Fibroblast of lung (primary cell): ENCODE results near the gene MAGI2. TPM values are rescaled to one million over a fixed set of nuclear protein-coding genes. Genes with fewer than 3 reads are reported as not detected.
A peak's percentile ranks its signal among the peaks of the same experiment; 100 is the strongest.

Source experiments
- DNase-seq, 2 donors: peaks; one replicate each; pipeline versions ENCODE4 v3.0.0 to v3.0.0-alpha.2; 2010; ENCODE audit warnings: low read depth in 2 of 2
- H2AFZ ChIP-seq: 2 replicates; pipeline ENCODE4 v1.5.1; 2012; ENCODE audit warnings: low read length, control low read depth, inconsistent platforms
- H3K27ac ChIP-seq: 2 replicates; pipeline ENCODE4 v1.5.1; 2011; ENCODE audit warnings: low read length, control low read depth; ENCODE audit not compliant: insufficient read depth
- H3K27me3 ChIP-seq: 2 replicates; pipeline ENCODE4 v1.5.1; 2011; ENCODE audit warnings: mild to moderate bottlenecking, low read length; ENCODE audit not compliant: control insufficient read depth, insufficient read depth
- H3K36me3 ChIP-seq: 2 replicates; pipeline ENCODE4 v1.5.1; 2011; ENCODE audit warnings: low read length; ENCODE audit not compliant: control insufficient read depth, insufficient read depth
- H3K4me1 ChIP-seq: 2 replicates; pipeline ENCODE4 v1.5.1; 2011; ENCODE audit warnings: low read length; ENCODE audit not compliant: control insufficient read depth, insufficient read depth; ENCODE audit errors: extremely low read depth
- H3K4me2 ChIP-seq: 2 replicates; pipeline ENCODE4 v1.5.1; 2011; ENCODE audit warnings: low read length, control low read depth; ENCODE audit not compliant: insufficient read depth; ENCODE audit errors: extremely low read depth
- H3K4me3 ChIP-seq, 4 experiments: fragments of 200-600 bp in 1 of 4; sonication (generic) in 1 of 4; replicated peaks in 1 of 4; 2 replicates each; pipeline ENCODE4 v1.5.1; 2011 to 2016; ENCODE audit warnings: low read length in 4 of 4, low read depth in 3 of 4, mild to moderate bottlenecking in 3 of 4, control low read depth in 2 of 4, inconsistent platforms in 1 of 4, mixed read lengths in 1 of 4; ENCODE audit not compliant: insufficient read depth in 1 of 4; ENCODE audit errors: control extremely low read depth in 1 of 4
- H3K79me2 ChIP-seq: 2 replicates; pipeline ENCODE4 v1.5.1; 2012; ENCODE audit warnings: mild to moderate bottlenecking, low read length, inconsistent platforms; ENCODE audit not compliant: control insufficient read depth, insufficient read depth
- H3K9ac ChIP-seq: 2 replicates; pipeline ENCODE4 v1.5.1; 2011; ENCODE audit warnings: mild to moderate bottlenecking, low read length, control low read depth; ENCODE audit not compliant: insufficient read depth
- H3K9me3 ChIP-seq: 2 replicates; pipeline ENCODE4 v1.5.1; 2012; ENCODE audit warnings: low read depth, low read length; ENCODE audit not compliant: control insufficient read depth, insufficient read depth
- H4K20me1 ChIP-seq: 2 replicates; pipeline ENCODE4 v1.5.1; 2011; ENCODE audit warnings: low read length; ENCODE audit not compliant: control insufficient read depth, insufficient read depth; ENCODE audit errors: extremely low read depth
- EZH2 ChIP-seq: IDR thresholded peaks from 2 replicates; pipeline ENCODE4 v1.5.1; 2012; ENCODE audit warnings: low read length, control low read depth, mild to moderate bottlenecking; ENCODE audit errors: missing control alignments
- polyA plus RNA-seq, 2 donors: library from polyadenylated mRNA; depleted of rRNA in 1 of 2; stranded (reverse) in 1 of 2; unstranded in 1 of 2; fragments of >200 nt; gene quantifications; 2 replicates each; pipeline ENCODE4 v1.2.1, GENCODE V29; 2011 to 2012; ENCODE audit warnings: missing spikeins in 1 of 2
- total RNA-seq: library from RNA; depleted of rRNA; stranded (reverse); fragments of >200 nt; gene quantifications from 2 replicates; pipeline ENCODE4 v1.2.1, GENCODE V29; 2014
- TF ChIP-seq, protein P1 (sequence below), 2 donors: IDR thresholded peaks in 1 of 2; conservative IDR thresholded peaks in 1 of 2; 1 replicate in 1 of 2; 2 replicates in 1 of 2; pipeline ENCODE4 v1.5.1; 2011 to 2012; ENCODE audit warnings: low read length in 2 of 2, control low read depth in 1 of 2, inconsistent platforms in 1 of 2, low read depth in 1 of 2, mild to moderate bottlenecking in 1 of 2

MAGI2 gene
- total and polyA plus RNA-seq, 2 donors (not counting 1 experiment from before 2014, with no cell fraction given), result 1.8 to 17.0 TPM

DNA sequence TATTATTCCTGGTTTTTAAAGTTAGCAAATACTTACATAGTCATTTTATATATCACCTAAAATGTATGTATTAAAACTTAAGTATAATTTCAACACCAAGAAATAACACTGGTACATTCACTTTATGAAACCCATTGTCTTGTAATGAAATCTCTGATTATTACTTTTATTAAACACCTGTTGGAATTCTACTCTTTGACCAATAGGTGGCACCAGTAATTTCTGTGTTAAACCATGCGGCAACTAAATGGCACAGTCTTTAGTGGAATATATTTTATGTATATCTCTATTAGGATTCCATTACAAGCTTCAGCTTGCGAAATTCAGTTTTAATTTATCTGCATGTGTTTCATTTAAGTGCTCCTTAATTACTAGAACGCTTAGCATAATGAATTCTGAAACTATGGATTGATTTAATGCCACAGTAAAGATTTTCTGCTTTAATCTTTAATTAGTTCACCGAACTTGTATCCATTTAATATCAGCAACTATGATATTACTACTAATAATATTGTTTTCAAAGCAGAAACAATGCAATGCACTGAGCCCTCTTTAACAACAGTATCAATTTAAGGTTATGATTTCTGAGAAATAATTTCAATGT lies 181.3 kb downstream of the MAGI2 start:
- Histone ChIP-seq H2AFZ (no peak overlapping the region), H3K27ac (no peak overlapping the region), H3K4me3 (no peak overlapping the region), H3K9ac (no peak overlapping the region), H3K27me3 (no peaks in the 10 kb centered on the region), H3K36me3 (no peaks in the 10 kb centered on the region), H4K20me1 (no peaks in the 10 kb centered on the region), H3K9me3 (no peaks in the 10 kb centered on the region), H3K79me2 (no peaks in the 10 kb centered on the region), H3K4me1 (no peaks in the 10 kb centered on the region), H3K4me2 (no peak overlapping the region)
- peak; percentile 34 to 74 for DNase-seq
- no peak for TF ChIP-seq EZH2
- TF ChIP-seq, protein P1, sequence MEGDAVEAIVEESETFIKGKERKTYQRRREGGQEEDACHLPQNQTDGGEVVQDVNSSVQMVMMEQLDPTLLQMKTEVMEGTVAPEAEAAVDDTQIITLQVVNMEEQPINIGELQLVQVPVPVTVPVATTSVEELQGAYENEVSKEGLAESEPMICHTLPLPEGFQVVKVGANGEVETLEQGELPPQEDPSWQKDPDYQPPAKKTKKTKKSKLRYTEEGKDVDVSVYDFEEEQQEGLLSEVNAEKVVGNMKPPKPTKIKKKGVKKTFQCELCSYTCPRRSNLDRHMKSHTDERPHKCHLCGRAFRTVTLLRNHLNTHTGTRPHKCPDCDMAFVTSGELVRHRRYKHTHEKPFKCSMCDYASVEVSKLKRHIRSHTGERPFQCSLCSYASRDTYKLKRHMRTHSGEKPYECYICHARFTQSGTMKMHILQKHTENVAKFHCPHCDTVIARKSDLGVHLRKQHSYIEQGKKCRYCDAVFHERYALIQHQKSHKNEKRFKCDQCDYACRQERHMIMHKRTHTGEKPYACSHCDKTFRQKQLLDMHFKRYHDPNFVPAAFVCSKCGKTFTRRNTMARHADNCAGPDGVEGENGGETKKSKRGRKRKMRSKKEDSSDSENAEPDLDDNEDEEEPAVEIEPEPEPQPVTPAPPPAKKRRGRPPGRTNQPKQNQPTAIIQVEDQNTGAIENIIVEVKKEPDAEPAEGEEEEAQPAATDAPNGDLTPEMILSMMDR (conservative IDR thresholded peaks at IDR 0.05 in 1 of 2, IDR thresholded peaks at IDR 0.05 in 1 of 2; ENCODE audit: low read depth in 1 of 2, low read length in 2 of 2), result peak; percentile 38 to 60

DNA sequence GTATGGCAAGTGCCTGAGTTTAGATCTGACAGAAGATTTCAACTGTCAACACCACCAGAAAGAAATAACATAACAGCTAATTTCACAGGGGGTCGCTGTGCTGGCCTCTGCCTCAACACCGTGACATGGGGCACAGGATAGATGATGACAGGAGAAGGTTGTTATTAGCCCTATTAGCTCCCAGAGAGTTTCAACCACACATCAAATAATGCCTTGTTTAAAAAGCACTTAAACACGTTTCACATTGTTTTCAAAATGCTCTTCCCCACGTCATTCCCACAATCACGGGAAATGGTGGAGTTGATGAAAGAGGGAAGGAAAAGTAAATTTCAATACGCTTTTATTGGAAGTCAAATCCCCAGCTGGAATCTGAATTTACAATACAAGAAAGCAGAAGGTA lies 184.7 kb downstream of the MAGI2 start:
- no peaks in the 10 kb centered on the region for H4K20me1 ChIP-seq
- no peaks in the 10 kb centered on the region for H3K79me2 ChIP-seq
- H3K27me3 ChIP-seq, result no peaks in the 10 kb centered on the region
- peak overlapping the region; percentile 19 for H2AFZ ChIP-seq
- H3K4me1 ChIP-seq, result no peaks in the 10 kb centered on the region
- no peak for DNase-seq
- no peak overlapping the region for H3K4me2 ChIP-seq
- TF ChIP-seq, protein P1 (conservative IDR thresholded peaks at IDR 0.05 in 1 of 2, IDR thresholded peaks at IDR 0.05 in 1 of 2; ENCODE audit: low read depth in 1 of 2, low read length in 2 of 2), result no peak
- TF ChIP-seq EZH2, result no peak
- no peak overlapping the region for H3K4me3 ChIP-seq
- H3K27ac ChIP-seq, result no peak overlapping the region
- no peaks in the 10 kb centered on the region for H3K36me3 ChIP-seq
- H3K9ac ChIP-seq, result no peak overlapping the region
- H3K9me3 ChIP-seq, result no peaks in the 10 kb centered on the region

DNA sequence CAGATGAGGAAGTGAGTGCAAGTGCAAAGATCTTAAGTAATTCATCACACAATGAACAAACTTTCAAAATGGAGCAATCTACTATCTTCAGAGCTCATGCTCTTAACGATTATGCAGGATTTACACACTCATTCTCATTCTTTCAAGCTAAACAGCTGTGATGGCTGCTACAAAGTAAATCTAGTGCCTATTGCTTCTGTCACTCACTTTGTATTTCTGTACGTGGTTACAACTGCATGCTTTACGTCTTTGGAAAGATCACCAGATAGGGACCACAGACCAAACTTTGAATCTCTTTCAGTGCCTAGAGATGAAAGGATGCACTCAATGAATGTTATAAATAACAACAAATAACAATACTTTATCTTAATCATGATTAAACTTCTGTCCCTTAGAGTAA lies 194.6 kb downstream of the MAGI2 start:
- Histone ChIP-seq H3K79me2 (no peaks in the 10 kb centered on the region), H3K9me3 (no peaks in the 10 kb centered on the region), H3K4me3 (no peak overlapping the region), H3K36me3 (no peaks in the 10 kb centered on the region), H3K27me3 (no peaks in the 10 kb centered on the region), H4K20me1 (no peaks in the 10 kb centered on the region), H3K9ac (no peak overlapping the region), H2AFZ (no peak overlapping the region), H3K4me2 (no peak overlapping the region), H3K4me1 (no peaks in the 10 kb centered on the region), H3K27ac (no peak overlapping the region)
- DNase-seq, result no peak
- no peak for TF ChIP-seq EZH2
- TF ChIP-seq, protein P1 (conservative IDR thresholded peaks at IDR 0.05 in 1 of 2, IDR thresholded peaks at IDR 0.05 in 1 of 2; ENCODE audit: low read depth in 1 of 2, low read length in 2 of 2), result no peak
